K562 (cell line): ENCODE data around the gene TTLL10. TPM values are rescaled to one million over a fixed set of nuclear protein-coding genes. Genes with fewer than 3 reads are reported as not detected.

Source experiments
- ATF4 ChIP-seq: fragments of 450-650 bp; formaldehyde crosslinking; IDR thresholded peaks from 2 replicates; pipeline ENCODE4 v1.4.0; 2022; ENCODE audit warnings: mild to moderate bottlenecking, moderate library complexity
- POLR2A ChIP-seq: fragments of 450-650 bp; conservative IDR thresholded peaks from 2 replicates; pipeline ENCODE4 v1.6.1; 2016
- RB1 ChIP-seq: fragments of 450-650 bp; IDR thresholded peaks from 2 replicates; pipeline ENCODE4 v1.6.1; 2017; ENCODE audit warnings: low read depth, mild to moderate bottlenecking
- SMAD4 ChIP-seq: fragments of 250-450 bp; sonication (Bioruptor Pico); conservative IDR thresholded peaks from 2 replicates; pipeline ENCODE4 v1.8.0; 2021; ENCODE audit warnings: inconsistent platforms, mild to moderate bottlenecking, moderate library complexity
- ZFX ChIP-seq: sonication (generic); formaldehyde crosslinking; IDR thresholded peaks from 2 replicates; pipeline ENCODE4 v1.8.0; 2022; ENCODE audit warnings: mild to moderate bottlenecking, missing genetic modification reagents, moderate library complexity
- ZNF184 ChIP-seq: sonication (generic); formaldehyde crosslinking; IDR thresholded peaks from 2 replicates; pipeline ENCODE4 v1.5.0; 2020; ENCODE audit warnings: missing genetic modification reagents
- ZNF561 ChIP-seq: fragments of 450-650 bp; formaldehyde crosslinking; conservative IDR thresholded peaks from 2 replicates; pipeline ENCODE4 v1.4.0; 2020; ENCODE audit warnings: mild to moderate bottlenecking, moderate library complexity
- polyA plus RNA-seq, 8 experiments: library from polyadenylated mRNA; depleted of rRNA in 4 of 8; stranded (reverse) in 5 of 8; unstranded in 3 of 8; fragments of >200 nt; fragmentation: Nextera tagmentation in 2 of 8; fragmentation: Illumina TruSeq in 1 of 8; extraction: Ambion mirVana in 2 of 8; extraction: Trizol in 1 of 8; gene quantifications; 2 replicates each; pipeline versions ENCODE4 v1.2.1 to v1.2.3, GENCODE V29; 2011 to 2014; ENCODE audit warnings: inconsistent platforms in 1 of 8, missing spikeins in 1 of 8
- total RNA-seq, 7 experiments: library from RNA; depleted of rRNA in 6 of 7; stranded (reverse); fragments of >200 nt in 6 of 7; fragmentation: Illumina TruSeq in 2 of 7; extraction: Trizol in 2 of 7; gene quantifications; 2 replicates each; pipeline versions ENCODE4 v1.2.1 to v1.2.3, GENCODE V29; 2011 to 2021; ENCODE audit warnings: low replicate concordance in 1 of 7
- TF ChIP-seq, protein P1 (sequence below), 2 experiments: fragments of 450-650 bp in 1 of 2; sonication (generic) in 1 of 2; formaldehyde crosslinking in 1 of 2; IDR thresholded peaks; 2 replicates each; pipeline versions ENCODE4 v1.7.1 to v1.9.0; 2016 to 2022; ENCODE audit warnings: inconsistent platforms in 1 of 2, mild to moderate bottlenecking in 1 of 2, missing genetic modification reagents in 1 of 2
- TF ChIP-seq, protein P2 (sequence below): sonication (generic); formaldehyde crosslinking; IDR thresholded peaks from 2 replicates; pipeline ENCODE4 v1.8.0; 2022; ENCODE audit warnings: missing genetic modification reagents, mild to moderate bottlenecking, moderate library complexity, borderline replicate concordance
- TF ChIP-seq, protein P3 (sequence below), 2 experiments: IDR thresholded peaks; 2 replicates each; pipeline ENCODE4 v1.6.1; 2011; ENCODE audit warnings: borderline replicate concordance in 1 of 2, control low read depth in 1 of 2, low read depth in 1 of 2, low read length in 1 of 2, mild to moderate bottlenecking in 1 of 2, mixed read lengths in 1 of 2, moderate library complexity in 1 of 2; ENCODE audit not compliant: insufficient read depth in 1 of 2, insufficient read length in 1 of 2, poor library complexity in 1 of 2, severe bottlenecking in 1 of 2; ENCODE audit errors: extremely low read depth in 1 of 2

The TTLL10 gene
- total and polyA plus RNA-seq, 9 of the 15 experiments (the other 6 are each of a cell fraction or from before 2014, with no cell fraction given), result not detected

DNA sequence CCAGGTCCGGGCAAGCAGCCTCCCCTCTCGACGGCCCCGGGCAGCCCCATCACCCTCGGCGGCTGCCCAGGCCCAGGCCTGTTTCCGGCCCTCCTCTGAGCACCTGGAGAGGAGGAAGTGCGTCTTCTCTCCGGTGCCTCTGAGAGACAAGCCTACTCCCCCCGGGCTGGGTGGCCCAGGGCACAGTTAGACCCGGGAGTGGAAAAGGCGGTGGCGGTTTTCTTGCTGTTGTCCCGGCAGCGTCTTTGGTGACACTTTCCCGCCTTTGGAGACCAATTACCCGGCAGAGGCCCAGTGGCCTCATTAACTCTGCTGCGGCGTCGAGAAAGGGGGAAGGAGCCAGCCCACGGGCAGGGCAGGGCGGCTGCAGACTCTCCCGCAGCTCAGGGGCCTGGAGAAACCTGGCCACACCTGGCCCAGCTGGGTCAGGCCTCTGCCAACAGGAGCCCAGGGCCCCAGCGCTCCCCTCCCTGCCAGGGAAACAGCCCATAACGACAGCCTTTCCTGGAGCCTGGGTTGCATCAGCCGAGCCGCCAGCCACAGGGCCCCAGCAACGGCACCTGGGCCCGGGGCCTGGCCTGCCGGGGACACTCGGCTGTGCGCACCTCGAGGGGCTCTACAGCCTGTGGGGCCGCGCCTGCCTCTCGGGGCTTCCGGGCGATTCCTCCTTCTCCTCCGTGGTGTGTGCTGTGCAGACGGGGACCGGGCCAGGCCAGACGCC, 29.4 kb upstream of the TTLL10 start (continued):
- TF ChIP-seq, protein P1, sequence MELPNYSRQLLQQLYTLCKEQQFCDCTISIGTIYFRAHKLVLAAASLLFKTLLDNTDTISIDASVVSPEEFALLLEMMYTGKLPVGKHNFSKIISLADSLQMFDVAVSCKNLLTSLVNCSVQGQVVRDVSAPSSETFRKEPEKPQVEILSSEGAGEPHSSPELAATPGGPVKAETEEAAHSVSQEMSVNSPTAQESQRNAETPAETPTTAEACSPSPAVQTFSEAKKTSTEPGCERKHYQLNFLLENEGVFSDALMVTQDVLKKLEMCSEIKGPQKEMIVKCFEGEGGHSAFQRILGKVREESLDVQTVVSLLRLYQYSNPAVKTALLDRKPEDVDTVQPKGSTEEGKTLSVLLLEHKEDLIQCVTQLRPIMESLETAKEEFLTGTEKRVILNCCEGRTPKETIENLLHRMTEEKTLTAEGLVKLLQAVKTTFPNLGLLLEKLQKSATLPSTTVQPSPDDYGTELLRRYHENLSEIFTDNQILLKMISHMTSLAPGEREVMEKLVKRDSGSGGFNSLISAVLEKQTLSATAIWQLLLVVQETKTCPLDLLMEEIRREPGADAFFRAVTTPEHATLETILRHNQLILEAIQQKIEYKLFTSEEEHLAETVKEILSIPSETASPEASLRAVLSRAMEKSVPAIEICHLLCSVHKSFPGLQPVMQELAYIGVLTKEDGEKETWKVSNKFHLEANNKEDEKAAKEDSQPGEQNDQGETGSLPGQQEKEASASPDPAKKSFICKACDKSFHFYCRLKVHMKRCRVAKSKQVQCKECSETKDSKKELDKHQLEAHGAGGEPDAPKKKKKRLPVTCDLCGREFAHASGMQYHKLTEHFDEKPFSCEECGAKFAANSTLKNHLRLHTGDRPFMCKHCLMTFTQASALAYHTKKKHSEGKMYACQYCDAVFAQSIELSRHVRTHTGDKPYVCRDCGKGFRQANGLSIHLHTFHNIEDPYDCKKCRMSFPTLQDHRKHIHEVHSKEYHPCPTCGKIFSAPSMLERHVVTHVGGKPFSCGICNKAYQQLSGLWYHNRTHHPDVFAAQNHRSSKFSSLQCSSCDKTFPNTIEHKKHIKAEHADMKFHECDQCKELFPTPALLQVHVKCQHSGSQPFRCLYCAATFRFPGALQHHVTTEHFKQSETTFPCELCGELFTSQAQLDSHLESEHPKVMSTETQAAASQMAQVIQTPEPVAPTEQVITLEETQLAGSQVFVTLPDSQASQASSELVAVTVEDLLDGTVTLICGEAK (IDR thresholded peaks at IDR 0.05), result no peak
- TF ChIP-seq, protein P1 (CRISPR knock-in tag; IDR thresholded peaks at IDR 0.05), result no peak
- TF ChIP-seq, protein P2, sequence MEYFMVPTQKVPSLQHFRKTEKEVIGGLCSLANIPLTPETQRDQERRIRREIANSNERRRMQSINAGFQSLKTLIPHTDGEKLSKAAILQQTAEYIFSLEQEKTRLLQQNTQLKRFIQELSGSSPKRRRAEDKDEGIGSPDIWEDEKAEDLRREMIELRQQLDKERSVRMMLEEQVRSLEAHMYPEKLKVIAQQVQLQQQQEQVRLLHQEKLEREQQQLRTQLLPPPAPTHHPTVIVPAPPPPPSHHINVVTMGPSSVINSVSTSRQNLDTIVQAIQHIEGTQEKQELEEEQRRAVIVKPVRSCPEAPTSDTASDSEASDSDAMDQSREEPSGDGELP (CRISPR knock-in tag), result 0 out of 2 replicates have a peak, but pooled peaks have one; percentile 1
- TF ChIP-seq ZNF184 (no peak), ZNF561 (CRISPR knock-in tag) (no peak), POLR2A (no peak), SMAD4 (CRISPR knock-in tag) (0 out of 2 replicates have a peak, but pooled peaks have one; percentile 56), ATF4 (peak; percentile 65), RB1 (no peak), ZFX (CRISPR knock-in tag) (peak; percentile 46)
- TF ChIP-seq, protein P3, sequence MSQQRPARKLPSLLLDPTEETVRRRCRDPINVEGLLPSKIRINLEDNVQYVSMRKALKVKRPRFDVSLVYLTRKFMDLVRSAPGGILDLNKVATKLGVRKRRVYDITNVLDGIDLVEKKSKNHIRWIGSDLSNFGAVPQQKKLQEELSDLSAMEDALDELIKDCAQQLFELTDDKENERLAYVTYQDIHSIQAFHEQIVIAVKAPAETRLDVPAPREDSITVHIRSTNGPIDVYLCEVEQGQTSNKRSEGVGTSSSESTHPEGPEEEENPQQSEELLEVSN (IDR thresholded peaks at IDR 0.05; ENCODE audit: borderline replicate concordance in 1 of 2, extremely low read depth in 1 of 2, insufficient read depth in 1 of 2, insufficient read length in 1 of 2, low read depth in 1 of 2, low read length in 1 of 2, poor library complexity in 1 of 2, severe bottlenecking in 1 of 2), result peak in 1 of 2 experiments; percentile 59
